GM12874 (cell line): ENCODE measurements around the gene DFFB.

ENCODE experiments used
- TF ChIP-seq, protein P1 (sequence below): IDR thresholded peaks from 2 replicates; pipeline ENCODE4 v1.5.1; 2011; ENCODE audit warnings: low read depth, mild to moderate bottlenecking, control low read depth, low read length, moderate library complexity; ENCODE audit not compliant: insufficient read depth

Gene DFFB

DNA sequence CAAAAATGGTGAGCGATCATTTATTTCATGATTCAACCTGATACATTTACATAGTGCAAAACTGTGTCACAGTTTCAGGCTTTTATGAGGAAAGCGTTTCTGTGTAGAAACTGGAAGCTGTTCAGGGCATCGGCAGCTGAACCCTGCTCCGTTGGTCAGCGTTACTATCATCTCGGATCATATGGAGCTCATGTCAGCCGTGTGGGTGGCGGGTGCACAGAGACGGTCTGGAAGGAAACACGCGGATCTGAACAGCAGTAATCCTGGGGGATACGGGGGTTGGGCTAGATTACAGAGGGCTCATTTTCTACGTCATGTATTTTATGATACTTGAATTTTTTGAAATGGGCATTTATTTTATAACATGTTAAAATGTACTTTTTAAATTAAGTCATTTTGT lies 27.7 kb downstream of the DFFB start:
- TF ChIP-seq, protein P1, sequence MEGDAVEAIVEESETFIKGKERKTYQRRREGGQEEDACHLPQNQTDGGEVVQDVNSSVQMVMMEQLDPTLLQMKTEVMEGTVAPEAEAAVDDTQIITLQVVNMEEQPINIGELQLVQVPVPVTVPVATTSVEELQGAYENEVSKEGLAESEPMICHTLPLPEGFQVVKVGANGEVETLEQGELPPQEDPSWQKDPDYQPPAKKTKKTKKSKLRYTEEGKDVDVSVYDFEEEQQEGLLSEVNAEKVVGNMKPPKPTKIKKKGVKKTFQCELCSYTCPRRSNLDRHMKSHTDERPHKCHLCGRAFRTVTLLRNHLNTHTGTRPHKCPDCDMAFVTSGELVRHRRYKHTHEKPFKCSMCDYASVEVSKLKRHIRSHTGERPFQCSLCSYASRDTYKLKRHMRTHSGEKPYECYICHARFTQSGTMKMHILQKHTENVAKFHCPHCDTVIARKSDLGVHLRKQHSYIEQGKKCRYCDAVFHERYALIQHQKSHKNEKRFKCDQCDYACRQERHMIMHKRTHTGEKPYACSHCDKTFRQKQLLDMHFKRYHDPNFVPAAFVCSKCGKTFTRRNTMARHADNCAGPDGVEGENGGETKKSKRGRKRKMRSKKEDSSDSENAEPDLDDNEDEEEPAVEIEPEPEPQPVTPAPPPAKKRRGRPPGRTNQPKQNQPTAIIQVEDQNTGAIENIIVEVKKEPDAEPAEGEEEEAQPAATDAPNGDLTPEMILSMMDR: no peak

DNA sequence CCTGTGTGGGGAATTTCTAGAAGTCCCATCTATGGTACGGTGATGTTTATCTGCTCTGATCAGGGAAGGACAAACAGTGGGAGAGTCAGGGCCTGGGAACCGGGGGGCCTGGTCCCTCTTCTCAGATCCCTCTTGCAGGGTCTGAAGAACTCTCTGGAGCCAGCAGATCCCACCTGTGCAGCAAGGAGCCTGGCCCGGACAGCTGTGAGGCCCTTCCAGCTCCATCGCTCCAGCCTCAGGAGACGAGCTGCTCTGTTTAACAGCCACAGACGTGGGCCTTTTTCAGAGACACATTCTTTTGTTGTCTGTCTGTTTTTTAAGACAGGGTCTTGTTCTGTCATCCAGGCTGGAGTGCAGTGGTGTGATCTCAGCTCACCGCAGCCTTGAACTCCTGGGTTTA lies 28.3 kb downstream of the DFFB start:
- TF ChIP-seq, protein P1: no peak

DNA sequence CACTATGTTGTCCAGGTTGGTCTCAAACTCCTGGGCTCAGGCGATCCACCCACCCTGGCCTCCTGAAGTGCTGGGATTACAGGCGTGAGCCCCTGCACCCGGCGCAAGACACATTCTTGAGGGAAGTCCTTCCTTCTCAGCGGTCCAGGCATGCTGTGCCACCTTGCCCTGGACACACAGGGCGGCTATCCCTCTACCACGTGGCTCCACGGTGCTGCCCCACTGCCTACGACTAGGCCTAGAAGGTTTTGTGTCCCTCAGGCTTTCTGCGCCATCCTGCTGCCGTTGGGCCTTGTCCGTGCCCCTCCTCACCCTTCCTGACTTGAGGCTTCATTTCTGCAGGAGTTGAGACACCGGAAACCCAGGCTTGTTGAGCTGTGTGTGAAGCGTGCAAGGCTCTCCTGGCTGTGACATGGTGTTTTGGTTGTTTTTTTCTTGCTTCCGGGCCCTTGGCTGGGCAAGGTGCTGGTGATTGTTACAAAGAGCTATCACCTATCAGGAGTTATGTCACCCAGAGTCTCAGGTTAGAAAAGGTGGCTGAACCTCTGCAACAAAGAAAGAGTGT lies 28.9 kb downstream of the DFFB start:
- TF ChIP-seq, protein P1: no peak

DNA sequence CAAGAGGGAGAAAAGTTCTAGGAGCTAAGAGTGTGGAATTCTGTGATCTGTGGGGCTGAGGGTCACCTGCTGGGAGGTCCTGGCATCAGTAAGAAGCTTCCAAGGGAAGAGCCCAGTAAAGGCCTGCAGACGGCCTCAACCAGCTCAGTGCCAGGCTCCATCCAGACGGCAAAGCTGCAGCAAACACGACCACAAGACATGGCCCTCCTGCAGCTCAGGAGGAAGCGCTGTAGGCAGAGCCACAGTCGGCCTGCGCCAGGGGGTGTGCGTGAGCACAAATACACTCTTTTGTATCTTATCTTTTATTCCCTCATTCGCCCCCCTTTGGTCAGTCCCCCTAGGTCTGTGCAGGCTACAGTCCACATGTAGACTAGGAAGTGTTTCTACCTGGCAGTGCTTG lies 29.4 kb downstream of the DFFB start:
- TF ChIP-seq, protein P1: no peak

DNA sequence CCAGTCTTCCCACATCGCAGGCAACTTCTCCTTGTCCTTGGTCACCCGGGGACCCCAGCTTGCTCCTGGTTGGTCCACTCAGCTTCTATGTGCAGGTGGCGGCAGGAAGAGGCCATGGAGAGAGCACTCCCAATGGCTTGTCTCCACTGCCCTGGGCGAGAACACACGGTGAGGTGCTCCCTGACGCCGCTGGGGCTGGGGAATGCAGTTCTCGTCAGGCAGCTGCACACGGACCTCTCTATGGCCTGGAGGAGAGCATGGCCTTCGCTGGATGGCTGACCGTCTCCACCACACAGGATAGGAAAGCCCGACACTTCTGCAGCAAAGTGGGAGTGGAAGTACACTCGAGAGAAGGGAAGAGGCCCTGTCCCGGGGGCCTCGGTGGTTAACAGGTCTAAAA lies 31.0 kb downstream of the DFFB start:
- TF ChIP-seq, protein P1: no peak

DNA sequence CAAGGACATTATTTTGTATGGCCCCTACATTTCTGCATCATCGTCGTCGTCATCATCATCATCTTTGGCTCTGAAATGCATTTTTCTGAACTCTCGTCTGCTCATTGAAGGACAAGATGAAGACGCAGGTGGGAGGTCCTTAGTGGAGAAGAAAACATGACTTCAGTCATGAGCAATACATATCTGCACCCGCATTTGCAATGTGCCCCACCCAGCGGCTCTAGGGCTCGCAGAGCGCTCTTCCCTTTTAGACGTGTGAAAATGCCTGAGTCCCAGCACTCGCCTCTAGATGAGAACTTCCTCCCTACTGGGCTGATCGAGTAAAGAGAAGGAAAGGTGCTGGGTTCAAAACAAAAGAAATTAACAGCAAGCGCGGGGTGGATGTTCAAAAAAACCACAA lies 32.7 kb downstream of the DFFB start:
- TF ChIP-seq, protein P1: no peak

DNA sequence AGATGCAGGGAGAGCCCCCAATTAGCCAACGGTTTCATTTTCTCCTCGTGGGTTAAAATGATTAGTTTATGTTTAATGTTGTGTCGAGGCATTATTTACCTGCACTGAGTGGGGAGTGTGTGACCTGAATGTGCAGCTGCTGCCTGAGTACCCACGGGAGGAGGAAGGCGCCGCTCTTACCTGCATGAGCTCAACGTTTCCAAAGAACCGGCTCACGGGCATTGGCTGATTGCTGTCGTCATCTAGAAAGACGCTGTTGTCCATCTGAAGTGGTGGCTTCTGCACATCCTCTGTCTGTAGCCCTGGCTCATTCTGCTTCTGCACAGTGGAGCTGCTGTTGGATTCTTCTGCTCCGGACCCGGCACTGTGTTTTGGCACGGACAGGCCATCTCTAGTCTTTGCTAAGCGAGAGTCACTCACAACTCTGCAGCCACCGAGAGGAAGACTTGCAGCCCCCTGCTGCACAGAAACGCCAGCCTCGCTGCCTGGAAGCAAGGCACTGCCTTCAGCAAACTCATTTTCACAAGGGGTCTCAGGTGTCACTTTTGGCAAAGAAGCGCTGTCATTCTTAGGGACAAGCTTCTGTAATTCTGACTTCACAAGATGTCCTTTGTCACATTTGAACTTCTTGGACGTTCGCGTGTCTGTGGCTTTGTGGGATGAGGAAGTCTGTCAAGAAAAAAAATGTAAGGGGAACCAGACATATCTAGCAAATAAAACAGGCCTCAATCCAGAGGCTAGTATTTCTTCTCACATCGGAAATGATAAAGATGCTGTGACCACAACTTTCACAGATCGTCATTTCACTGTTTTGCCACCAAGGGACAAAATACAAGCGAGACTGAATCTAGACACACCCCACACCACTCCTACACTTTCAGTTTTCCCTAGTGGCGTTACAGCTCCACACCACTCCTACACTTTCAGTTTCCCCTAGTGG lies 33.4 kb downstream of the DFFB start:
- TF ChIP-seq, protein P1: no peak
